Sigmoid colon (tissue), 7 donors: Measurements from ENCODE around the gene TLR6. TPM values are rescaled to one million over a fixed set of nuclear protein-coding genes. Genes with fewer than 3 reads are reported as not detected.
A peak's percentile ranks its signal among the peaks of the same experiment; 100 is the strongest.

Experiments used
- DNase-seq: peaks from one replicate; pipeline ENCODE4 v3.0.0-alpha.2; 2019
- H3K27ac ChIP-seq, 4 donors: fragments of 200-600 bp; sonication (generic); one replicate each; pipeline ENCODE4 v1.5.1; 2016 to 2019; ENCODE audit warnings: mild to moderate bottlenecking in 1 of 4
- H3K27me3 ChIP-seq, 3 donors: fragments of 200-600 bp; sonication (generic); one replicate each; pipeline ENCODE4 v1.5.1; 2019; ENCODE audit warnings: mild to moderate bottlenecking in 1 of 3
- H3K36me3 ChIP-seq, 4 donors: fragments of 200-600 bp; sonication (generic); one replicate each; pipeline ENCODE4 v1.5.1; 2016 to 2019
- H3K4me1 ChIP-seq, 4 donors: fragments of 200-600 bp; sonication (generic); one replicate each; pipeline ENCODE4 v1.5.1; 2017 to 2019
- H3K4me3 ChIP-seq, 4 donors: fragments of 200-600 bp; sonication (generic); one replicate each; pipeline ENCODE4 v1.5.1; 2017 to 2019; ENCODE audit warnings: mild to moderate bottlenecking in 2 of 4, moderate library complexity in 1 of 4
- H3K9me3 ChIP-seq, 4 donors: fragments of 200-600 bp in 3 of 4; sonication (generic) in 3 of 4; one replicate each; pipeline versions ENCODE4 v1.5.1 to v1.6.1; 2013 to 2019
- EP300 ChIP-seq, 4 donors: sonication (generic); formaldehyde crosslinking; IDR thresholded peaks; one replicate each; pipeline ENCODE4 v1.6.1; 2017; ENCODE audit warnings: antibody characterized with exemption in 4 of 4
- POLR2A ChIP-seq, 2 donors: fragments of 450-650 bp; IDR thresholded peaks; one replicate each; pipeline ENCODE4 v1.6.1; 2016; ENCODE audit warnings: antibody characterized with exemption in 2 of 2, mild to moderate bottlenecking in 2 of 2, moderate library complexity in 2 of 2
- POLR2AphosphoS5 ChIP-seq, 4 donors: sonication (generic); formaldehyde crosslinking; IDR thresholded peaks; one replicate each; pipeline ENCODE4 v1.6.1; 2017; ENCODE audit warnings: antibody characterized with exemption in 4 of 4
- WGBS, 2 donors: extraction: QIAGEN DNeasy Blood & Tissue Kit; methylation state at CpG; one replicate each; pipeline ENCODE4 v1.1.7; 2013; 5-methylcytosine and 5-hydroxymethylcytosine counted together
- intact Hi-C: fragments of 100-400 bp; cut with DNase I; formaldehyde crosslinking; loops from one replicate; pipeline ENCODE4 v1.15.1; 2023
- polyA plus RNA-seq, 3 donors: library from polyadenylated mRNA; stranded (reverse); fragments of 200-250 nt; gene quantifications; one replicate each; pipeline ENCODE4 v1.2.3, GENCODE V29; 2013
- total RNA-seq, 4 donors: library from RNA; depleted of rRNA; stranded (reverse); fragments of >200 nt; gene quantifications; one replicate each; pipeline ENCODE4 v1.1.0, GENCODE V29; 2016
- TF ChIP-seq, protein P1 (sequence below), 4 experiments: fragments of 450-650 bp in 3 of 4; fragments of 200-600 bp in 1 of 4; IDR thresholded peaks; one replicate each; pipeline ENCODE4 v1.5.1; 2016 to 2019; ENCODE audit warnings: antibody characterized with exemption in 4 of 4, mild to moderate bottlenecking in 3 of 4, moderate library complexity in 2 of 4
- donor health status: healthy with polysubstance abuse.
- donor health status: Bipolar disorder and iron deficiency.
- donor health status: healthy.

Gene TLR6
- total and polyA plus RNA-seq, 7 donors: 0.60 to 4.1 (median 2.5) TPM

DNA sequence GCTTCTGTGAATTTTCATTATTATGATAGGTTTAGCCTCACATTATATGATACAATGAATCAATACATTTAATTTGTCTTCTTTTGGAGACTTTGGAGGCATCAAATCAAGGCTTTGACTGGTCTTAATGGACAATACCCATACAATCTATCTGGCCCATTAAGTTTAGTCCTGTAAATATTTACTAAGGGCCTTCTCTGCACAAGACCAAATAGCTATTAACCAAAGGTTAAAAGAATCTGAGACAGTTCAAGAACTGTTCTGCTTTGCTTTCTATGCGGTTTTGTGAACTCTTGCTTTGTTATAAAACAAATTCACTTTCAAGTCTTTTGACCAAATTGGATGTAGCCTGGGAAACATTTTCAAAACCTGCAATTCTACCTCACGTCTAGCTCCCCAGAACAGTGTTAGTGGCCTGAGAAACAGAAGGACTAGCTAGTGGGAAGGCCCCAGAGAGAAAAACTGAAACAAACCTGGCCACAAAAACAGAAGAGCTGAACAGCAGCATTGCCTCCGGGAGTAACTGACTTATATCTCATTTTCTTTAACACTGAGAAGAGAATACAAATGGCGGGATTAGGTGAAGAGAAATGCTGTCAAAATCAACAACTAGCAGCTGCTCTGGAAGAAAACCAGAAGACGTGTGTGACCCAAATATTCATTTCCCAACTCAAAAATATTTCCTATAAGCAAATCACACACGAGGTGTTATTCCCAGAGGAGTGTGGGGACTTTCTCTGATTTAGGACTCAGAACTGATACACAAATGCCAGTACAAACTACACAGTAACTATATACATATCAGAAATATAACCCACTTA is 52.6 kb downstream of the TLR6 start:
- Histone ChIP-seq H3K27ac (peak overlapping the region; percentile 64 to 79 (median 69)), H3K4me1 (peaks cover 0 to 26% (median 15%) of the 10 kb centered on the region in 4 donors), H3K36me3 (peaks cover 0 to 12% (median 2%) of the 10 kb centered on the region in 4 donors), H3K9me3 (no peaks in the 10 kb centered on the region), H3K4me3 (peak overlapping the region; percentile 19 to 45 (median 36)), H3K27me3 (no peaks in the 10 kb centered on the region)
- intact Hi-C loops: loop anchor here (5.0 kb wide), 1 partner anchor 42 kb away; no protein-coding TSS in a partner anchor
- WGBS, 2 donors: 14 to 18% methylated on average over 6 of the region's 6 CpGs
- TF ChIP-seq EP300 (IDR thresholded peaks at IDR 0.05) (no peak), POLR2AphosphoS5 (IDR thresholded peaks at IDR 0.05) (no peak), POLR2A (IDR thresholded peaks at IDR 0.05) (no peak)
- TF ChIP-seq, protein P1, sequence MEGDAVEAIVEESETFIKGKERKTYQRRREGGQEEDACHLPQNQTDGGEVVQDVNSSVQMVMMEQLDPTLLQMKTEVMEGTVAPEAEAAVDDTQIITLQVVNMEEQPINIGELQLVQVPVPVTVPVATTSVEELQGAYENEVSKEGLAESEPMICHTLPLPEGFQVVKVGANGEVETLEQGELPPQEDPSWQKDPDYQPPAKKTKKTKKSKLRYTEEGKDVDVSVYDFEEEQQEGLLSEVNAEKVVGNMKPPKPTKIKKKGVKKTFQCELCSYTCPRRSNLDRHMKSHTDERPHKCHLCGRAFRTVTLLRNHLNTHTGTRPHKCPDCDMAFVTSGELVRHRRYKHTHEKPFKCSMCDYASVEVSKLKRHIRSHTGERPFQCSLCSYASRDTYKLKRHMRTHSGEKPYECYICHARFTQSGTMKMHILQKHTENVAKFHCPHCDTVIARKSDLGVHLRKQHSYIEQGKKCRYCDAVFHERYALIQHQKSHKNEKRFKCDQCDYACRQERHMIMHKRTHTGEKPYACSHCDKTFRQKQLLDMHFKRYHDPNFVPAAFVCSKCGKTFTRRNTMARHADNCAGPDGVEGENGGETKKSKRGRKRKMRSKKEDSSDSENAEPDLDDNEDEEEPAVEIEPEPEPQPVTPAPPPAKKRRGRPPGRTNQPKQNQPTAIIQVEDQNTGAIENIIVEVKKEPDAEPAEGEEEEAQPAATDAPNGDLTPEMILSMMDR (IDR thresholded peaks at IDR 0.05): no peak
- no peak for DNase-seq

DNA sequence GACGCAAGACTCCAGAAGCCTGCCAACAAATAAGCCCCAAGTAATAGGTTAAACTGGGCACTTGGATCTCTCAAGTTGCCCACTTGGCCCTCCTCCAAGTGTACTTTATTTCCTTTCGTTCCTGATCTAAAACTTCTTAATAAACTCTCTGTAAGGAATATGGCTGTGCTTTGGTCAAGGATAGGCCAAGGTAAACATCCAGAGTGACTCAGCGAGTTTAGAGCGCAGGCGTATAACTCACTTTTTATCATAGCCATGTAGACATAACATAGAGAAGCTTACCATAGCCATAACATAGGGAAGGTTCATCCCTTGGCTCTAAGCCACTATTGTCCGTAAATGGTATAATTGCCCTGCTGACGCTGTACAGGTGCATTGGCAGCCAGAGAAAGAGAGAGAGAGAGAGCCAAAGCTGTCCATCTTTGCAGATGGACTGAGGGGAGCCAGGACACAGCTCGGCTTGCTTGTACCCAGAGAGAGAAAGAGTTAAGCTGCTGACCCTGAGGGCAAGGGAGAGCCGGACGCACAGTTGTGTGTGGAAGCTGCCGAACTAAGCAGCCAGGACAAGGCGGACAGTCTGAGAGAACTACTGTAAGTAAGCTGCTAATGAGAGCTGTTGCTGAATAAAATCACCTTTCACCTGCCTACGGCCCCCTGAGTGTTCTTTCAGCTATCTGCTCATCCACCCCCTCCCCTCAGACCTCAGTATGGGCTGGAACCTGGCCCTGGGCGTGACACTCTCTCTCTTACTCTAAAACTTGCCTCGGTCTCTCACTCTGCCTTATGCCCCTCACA is 53.9 kb downstream of the TLR6 start:
- Histone ChIP-seq H3K36me3 (peaks cover 0 to 12% (median 6%) of the 10 kb centered on the region in 4 donors), H3K27ac (peak overlapping the region in 1 of 4 donors; percentile 79), H3K9me3 (no peaks in the 10 kb centered on the region), H3K27me3 (no peaks in the 10 kb centered on the region), H3K4me3 (peak overlapping the region in 2 of 4 donors; percentile 2 to 45), H3K4me1 (peaks cover 0 to 26% (median 15%) of the 10 kb centered on the region in 4 donors)
- DNase-seq: no peak
- TF ChIP-seq EP300 (IDR thresholded peaks at IDR 0.05) (no peak), POLR2A (IDR thresholded peaks at IDR 0.05) (no peak), POLR2AphosphoS5 (IDR thresholded peaks at IDR 0.05) (no peak)
- TF ChIP-seq, protein P1 (IDR thresholded peaks at IDR 0.05): no peak
- 94 to 97% methylated on average over 15 of the region's 15 CpGs for WGBS, 2 donors
- intact Hi-C loops: loop anchor here (5.0 kb wide), 1 partner anchor 40 kb away; no protein-coding TSS in a partner anchor

DNA sequence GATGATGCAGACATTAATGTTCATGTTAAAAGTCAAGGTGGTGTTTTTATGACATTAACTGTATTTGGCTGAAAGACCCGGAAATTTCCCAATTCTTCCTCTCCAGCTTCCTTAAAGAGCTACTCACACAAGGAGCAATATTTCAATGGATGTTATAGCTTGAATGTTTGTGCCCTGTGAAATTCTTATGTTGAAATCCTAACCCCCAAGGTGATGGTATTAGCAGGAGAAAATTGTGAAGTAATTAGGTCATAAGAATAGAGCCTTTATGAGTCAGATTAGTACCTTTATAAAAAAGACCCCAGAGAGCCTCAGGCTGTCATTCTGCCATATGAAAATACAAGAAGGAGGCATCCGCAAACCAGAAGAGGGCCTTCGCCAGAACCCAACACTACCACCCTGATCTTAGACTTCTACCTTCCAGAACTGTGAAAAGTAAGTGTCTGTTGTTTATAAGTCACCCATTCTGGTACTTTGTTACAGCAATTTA is 55.6 kb downstream of the TLR6 start:
- intact Hi-C loops: loop anchor here (5.0 kb wide), 1 partner anchor 39 kb away; no protein-coding TSS in a partner anchor
- H3K9me3 ChIP-seq: no peaks in the 10 kb centered on the region
- no peaks in the 10 kb centered on the region for H3K27me3 ChIP-seq
- peaks cover 0 to 12% (median 8%) of the 10 kb centered on the region in 4 donors for H3K36me3 ChIP-seq
- H3K27ac ChIP-seq: no peak overlapping the region
- no peak overlapping the region for H3K4me3 ChIP-seq
- 97% methylated on average over 3 of the region's 3 CpGs for WGBS, 2 donors
- H3K4me1 ChIP-seq: peaks cover 0 to 26% (median 15%) of the 10 kb centered on the region in 4 donors
- TF ChIP-seq POLR2A (IDR thresholded peaks at IDR 0.05) (no peak), POLR2AphosphoS5 (IDR thresholded peaks at IDR 0.05) (no peak), EP300 (IDR thresholded peaks at IDR 0.05) (no peak)
- TF ChIP-seq, protein P1 (IDR thresholded peaks at IDR 0.05): no peak
- DNase-seq: no peak

DNA sequence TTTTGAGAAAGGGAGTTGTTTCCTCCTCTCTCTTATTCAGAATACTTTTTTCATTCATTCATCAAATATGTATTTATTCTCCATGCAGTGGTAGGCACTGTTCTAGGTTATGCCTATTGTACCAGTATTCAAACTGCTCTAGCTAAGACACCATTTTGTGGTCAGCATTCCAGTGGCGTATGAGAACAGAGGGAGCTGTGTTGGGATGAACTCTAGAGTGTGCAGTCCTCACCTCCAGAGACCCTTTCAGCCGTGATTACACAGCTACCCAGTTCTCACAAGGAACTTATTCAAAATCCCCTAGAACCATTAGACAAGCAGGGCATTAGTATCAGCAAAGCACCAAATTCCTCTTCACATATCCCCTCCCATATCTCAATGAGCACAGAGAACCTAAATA is 56.3 kb downstream of the TLR6 start:
- Histone ChIP-seq H3K27me3 (no peaks in the 10 kb centered on the region), H3K9me3 (no peaks in the 10 kb centered on the region), H3K4me1 (peaks cover 0 to 21% (median 12%) of the 10 kb centered on the region in 4 donors), H3K36me3 (peaks cover 0 to 14% (median 8%) of the 10 kb centered on the region in 4 donors), H3K4me3 (no peak overlapping the region), H3K27ac (no peak overlapping the region)
- intact Hi-C loops: loop anchor here (5.0 kb wide), 1 partner anchor 38 kb away; no protein-coding TSS in a partner anchor
- 95 to 96% methylated on average over 2 of the region's 2 CpGs for WGBS, 2 donors
- TF ChIP-seq POLR2AphosphoS5 (IDR thresholded peaks at IDR 0.05): no peak
- TF ChIP-seq, protein P1 (IDR thresholded peaks at IDR 0.05): no peak
- TF ChIP-seq EP300 (IDR thresholded peaks at IDR 0.05): no peak
- no peak for TF ChIP-seq POLR2A (IDR thresholded peaks at IDR 0.05)
- DNase-seq: no peak
